GM23248 (cell line): ENCODE results near the gene SLC2A9. TPM values are rescaled to one million over a fixed set of nuclear protein-coding genes. Genes with fewer than 3 reads are reported as not detected.

Experiments
- DNase-seq: peaks from one replicate; pipeline ENCODE4 v3.0.0-alpha.2; 2015
- H2AFZ ChIP-seq: fragments of 200-600 bp; sonication (generic); 2 replicates; pipeline ENCODE4 v1.6.1; 2016; ENCODE audit warnings: antibody characterized with exemption
- H3F3A ChIP-seq: fragments of 200-600 bp; sonication (generic); 2 replicates; pipeline ENCODE4 v1.6.1; 2016; ENCODE audit warnings: mild to moderate bottlenecking, antibody characterized with exemption, mixed run types; ENCODE audit not compliant: insufficient read depth
- H3K27ac ChIP-seq: fragments of 200-600 bp; sonication (generic); 2 replicates; pipeline ENCODE4 v1.5.1; 2016; ENCODE audit warnings: mild to moderate bottlenecking
- H3K27me3 ChIP-seq: fragments of 200-600 bp; sonication (generic); replicated peaks from 2 replicates; pipeline ENCODE4 v1.6.1; 2016; ENCODE audit warnings: mild to moderate bottlenecking; ENCODE audit not compliant: insufficient read depth
- H3K36me3 ChIP-seq: fragments of 200-600 bp; sonication (generic); 2 replicates; pipeline ENCODE4 v1.6.1; 2016; ENCODE audit warnings: low read depth, mild to moderate bottlenecking
- H3K4me1 ChIP-seq: fragments of 200-600 bp; sonication (generic); 2 replicates; pipeline ENCODE4 v1.6.1; 2016; ENCODE audit warnings: mild to moderate bottlenecking; ENCODE audit not compliant: insufficient read depth
- H3K4me2 ChIP-seq: fragments of 200-600 bp; sonication (generic); one replicate; pipeline ENCODE4 v1.6.1; 2016; ENCODE audit warnings: mild to moderate bottlenecking; ENCODE audit not compliant: unreplicated experiment
- H3K4me3 ChIP-seq: fragments of 200-600 bp; sonication (generic); 2 replicates; pipeline ENCODE4 v1.5.1; 2016; ENCODE audit warnings: mild to moderate bottlenecking
- H3K79me2 ChIP-seq: fragments of 200-600 bp; sonication (generic); 2 replicates; pipeline ENCODE4 v1.6.1; 2016; ENCODE audit warnings: mild to moderate bottlenecking; ENCODE audit not compliant: insufficient read depth
- H3K9ac ChIP-seq: fragments of 200-600 bp; sonication (generic); 2 replicates; pipeline ENCODE4 v1.6.1; 2016; ENCODE audit warnings: mild to moderate bottlenecking
- H3K9me2 ChIP-seq: fragments of 200-600 bp; sonication (generic); 2 replicates; pipeline ENCODE4 v1.6.1; 2016; ENCODE audit warnings: mixed run types, mild to moderate bottlenecking, moderate library complexity; ENCODE audit not compliant: insufficient read depth
- H3K9me3 ChIP-seq: fragments of 200-600 bp; sonication (generic); one replicate; pipeline ENCODE4 v1.6.1; 2017; ENCODE audit warnings: low read depth
- H4K20me1 ChIP-seq: fragments of 200-600 bp; sonication (generic); 2 replicates; pipeline ENCODE4 v1.6.0; 2016; ENCODE audit not compliant: insufficient read depth
- EZH2 ChIP-seq: fragments of 200-600 bp; sonication (generic); IDR thresholded peaks from 2 replicates; pipeline ENCODE4 v1.6.1; 2018; ENCODE audit warnings: antibody characterized with exemption, mild to moderate bottlenecking; ENCODE audit not compliant: insufficient read depth, poor library complexity, severe bottlenecking
- EZH2phosphoT487 ChIP-seq: fragments of 200-600 bp; sonication (generic); IDR thresholded peaks from 2 replicates; pipeline ENCODE4 v1.6.1; 2018; ENCODE audit warnings: antibody characterized with exemption, moderate library complexity, mild to moderate bottlenecking, low read depth; ENCODE audit not compliant: insufficient read depth
- WGBS, 2 experiments: methylation state at CpG; one replicate each; pipeline ENCODE4 v1.1.6; 2015 to 2017; ENCODE audit warnings: low lambda C conversion rate in 2 of 2, low coverage in 1 of 2; ENCODE audit errors: missing lambda C conversion rate in 2 of 2; 5-methylcytosine and 5-hydroxymethylcytosine counted together
- in situ Hi-C: fragments of 300-500 bp; cut with MboI; formaldehyde crosslinking; loops from 2 replicates; pipeline ENCODE4 v1.15.0; 2020
- polyA plus RNA-seq: library from polyadenylated mRNA; unstranded; fragments of >200 nt; fragmentation: Nextera tagmentation; extraction: Ambion mirVana; gene quantifications from 2 replicates; pipeline ENCODE4 v1.2.1, GENCODE V29; 2016
- total RNA-seq: library from RNA; depleted of rRNA; stranded (reverse); fragments of >200 nt; shearing (Covaris generic); gene quantifications from 2 replicates; pipeline ENCODE4 v1.2.3, GENCODE V29; 2014

Gene SLC2A9
- total and polyA plus RNA-seq, 2 experiments from 2014 or later, result 2.8 to 3.5 TPM

DNA sequence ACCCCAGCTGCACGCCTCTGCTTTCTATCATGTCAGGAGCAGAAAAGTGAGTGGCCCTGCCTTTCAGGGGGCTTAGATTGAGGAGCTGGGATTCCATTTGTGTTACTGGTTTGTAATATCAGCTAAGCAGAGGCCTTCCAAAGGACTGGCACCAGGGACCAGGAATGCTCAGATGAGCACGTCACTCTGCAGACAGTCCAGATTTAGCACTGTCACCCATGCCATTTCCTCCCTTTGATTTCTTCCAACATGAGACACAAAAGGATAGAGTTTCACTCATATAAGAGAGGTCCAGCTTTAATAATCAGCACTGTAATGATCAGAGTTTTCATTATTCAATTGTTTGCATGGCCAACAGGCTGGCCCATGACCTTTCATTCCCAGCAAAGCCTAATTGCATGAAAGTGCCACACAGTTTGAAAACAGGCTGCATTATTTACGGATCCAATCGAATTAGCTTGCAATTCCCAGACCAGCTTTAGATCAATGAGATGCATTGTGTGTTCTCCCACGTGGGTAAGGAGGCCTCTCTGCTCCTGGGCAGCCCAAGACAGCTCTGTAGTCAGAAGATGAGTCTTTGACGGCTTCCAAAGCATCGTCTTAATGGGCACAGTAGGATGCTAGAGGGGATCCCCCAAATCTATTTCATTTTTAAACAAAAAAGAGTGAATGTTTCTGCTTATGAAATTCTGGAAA is 9.8 kb upstream of the SLC2A9 start:
- no peak overlapping the region for H3K27ac ChIP-seq
- H2AFZ ChIP-seq, result no peak overlapping the region
- H3K4me3 ChIP-seq, result no peak overlapping the region
- no peaks in the 10 kb centered on the region for H3K36me3 ChIP-seq
- H3K9me2 ChIP-seq, result no peaks in the 10 kb centered on the region
- no peaks in the 10 kb centered on the region for H3K9me3 ChIP-seq
- H3K79me2 ChIP-seq, result no peaks in the 10 kb centered on the region
- H3K4me2 ChIP-seq, result no peak overlapping the region
- H3K9ac ChIP-seq, result no peak overlapping the region
- peaks cover 26% of the 10 kb centered on the region; the same call in 1 of the 2 replicates for H3F3A ChIP-seq
- no peaks in the 10 kb centered on the region for H3K27me3 ChIP-seq
- no peak for TF ChIP-seq EZH2phosphoT487
- H4K20me1 ChIP-seq, result no peaks in the 10 kb centered on the region
- no peak for DNase-seq
- peaks cover 26% of the 10 kb centered on the region for H3K4me1 ChIP-seq
- WGBS, 2 experiments, result 80 to 82% methylated on average over 7 of the region's 7 CpGs
- in situ Hi-C loops, result no loop called here

DNA sequence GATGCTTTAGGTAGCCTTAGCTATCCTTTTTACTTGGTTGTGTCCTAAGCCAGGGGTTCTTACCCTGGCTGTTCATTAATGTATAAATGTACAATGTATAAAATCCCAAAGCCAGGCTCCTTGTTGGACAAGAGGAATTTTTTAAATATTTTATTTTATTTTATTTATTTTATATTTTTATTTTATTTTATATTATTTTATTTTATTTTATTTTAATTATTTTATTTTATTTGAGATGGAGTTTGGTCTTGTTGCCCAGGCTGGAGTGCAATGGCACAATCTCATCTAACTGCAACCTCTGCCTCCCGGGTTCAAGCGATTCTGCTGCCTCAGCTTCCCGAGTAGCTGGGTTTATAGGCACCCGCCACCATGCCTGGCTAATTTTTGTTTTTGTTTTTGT is 8.1 kb upstream of the SLC2A9 start:
- H3K9ac ChIP-seq, result no peak overlapping the region
- H4K20me1 ChIP-seq, result no peaks in the 10 kb centered on the region
- no peaks in the 10 kb centered on the region for H3K9me3 ChIP-seq
- peaks cover 23% of the 10 kb centered on the region; the same call in 1 of the 2 replicates for H3F3A ChIP-seq
- H2AFZ ChIP-seq, result no peak overlapping the region
- no peaks in the 10 kb centered on the region for H3K9me2 ChIP-seq
- H3K27me3 ChIP-seq, result no peaks in the 10 kb centered on the region
- peak overlapping the region; percentile 24 for H3K4me2 ChIP-seq
- peaks cover 26% of the 10 kb centered on the region for H3K4me1 ChIP-seq
- no peak overlapping the region for H3K4me3 ChIP-seq
- H3K79me2 ChIP-seq, result no peaks in the 10 kb centered on the region
- in situ Hi-C loops, result no loop called here
- no peak overlapping the region for H3K27ac ChIP-seq
- TF ChIP-seq EZH2phosphoT487 (no peak), EZH2 (no peak)
- WGBS, 2 experiments, result 95 to 98% methylated on average over 4 of the region's 4 CpGs
- no peak for DNase-seq
- H3K36me3 ChIP-seq, result no peaks in the 10 kb centered on the region

DNA sequence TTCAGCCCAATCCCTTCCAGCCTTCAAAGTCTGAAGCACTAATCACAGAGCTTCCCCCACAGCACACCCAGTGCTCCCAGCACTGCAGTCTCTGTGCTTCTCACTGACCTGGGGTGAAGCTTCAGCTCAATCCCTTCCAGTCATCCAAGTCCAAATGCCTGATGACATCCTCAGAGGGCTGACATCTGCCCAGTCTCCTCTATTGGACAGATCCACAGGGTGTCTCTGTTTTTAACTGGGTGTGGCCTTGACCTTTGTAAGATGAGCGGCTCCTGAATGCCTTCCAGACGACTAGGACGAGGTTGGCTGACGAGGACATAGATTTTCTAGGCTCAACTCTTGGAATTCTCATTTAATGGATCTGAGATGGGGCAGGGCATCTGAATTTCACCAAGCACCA is 7.6 kb upstream of the SLC2A9 start:
- H3K36me3 ChIP-seq, result no peaks in the 10 kb centered on the region
- no peaks in the 10 kb centered on the region for H3K9me2 ChIP-seq
- no peaks in the 10 kb centered on the region for H3K79me2 ChIP-seq
- H3K9ac ChIP-seq, result no peak overlapping the region
- peaks cover 25% of the 10 kb centered on the region for H3K4me1 ChIP-seq
- no peaks in the 10 kb centered on the region for H4K20me1 ChIP-seq
- TF ChIP-seq EZH2 (no peak), EZH2phosphoT487 (no peak)
- no peaks in the 10 kb centered on the region for H3K27me3 ChIP-seq
- DNase-seq, result peak; percentile 41
- H3K27ac ChIP-seq, result no peak overlapping the region
- no peaks in the 10 kb centered on the region for H3K9me3 ChIP-seq
- no peak overlapping the region for H2AFZ ChIP-seq
- peaks cover 18% of the 10 kb centered on the region; the same call in 1 of the 2 replicates for H3F3A ChIP-seq
- in situ Hi-C loops, result no loop called here
- no peak overlapping the region for H3K4me3 ChIP-seq
- 17 to 20% methylated on average over 4 of the region's 4 CpGs for WGBS, 2 experiments
- peak overlapping the region; percentile 24 for H3K4me2 ChIP-seq

DNA sequence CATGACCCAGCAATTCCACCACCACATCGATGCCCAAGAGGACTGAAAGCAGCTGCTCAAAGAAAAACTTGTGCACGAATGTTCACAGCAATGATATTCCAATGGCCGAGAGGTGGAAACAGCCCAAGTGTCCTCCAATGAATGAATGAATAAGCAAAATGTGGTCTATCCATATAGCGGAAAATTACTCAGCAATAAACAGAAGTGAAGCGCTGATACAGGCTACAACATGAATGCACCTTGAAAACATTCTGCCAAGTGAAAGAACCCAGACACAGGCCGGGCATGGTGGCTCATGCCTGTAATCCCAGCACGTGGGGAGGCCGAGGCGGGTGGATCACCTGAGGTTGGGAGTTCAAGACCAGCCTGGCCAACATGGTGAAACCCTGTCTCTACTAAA is 5.2 kb upstream of the SLC2A9 start:
- Histone ChIP-seq H3F3A (no peaks in the 10 kb centered on the region), H3K9ac (no peak overlapping the region), H3K4me2 (no peak overlapping the region), H3K27me3 (no peaks in the 10 kb centered on the region), H3K9me3 (no peaks in the 10 kb centered on the region), H4K20me1 (no peaks in the 10 kb centered on the region), H3K4me1 (0 out of 2 replicates have a peak, but pooled peaks cover 8% of the 10 kb centered on the region), H3K27ac (no peak overlapping the region), H3K4me3 (no peak overlapping the region), H2AFZ (no peak overlapping the region), H3K79me2 (no peaks in the 10 kb centered on the region), H3K9me2 (no peaks in the 10 kb centered on the region), H3K36me3 (no peaks in the 10 kb centered on the region)
- DNase-seq, result no peak
- WGBS, 2 experiments, result 86 to 89% methylated on average over 9 of the region's 9 CpGs
- in situ Hi-C loops, result no loop called here
- TF ChIP-seq EZH2 (no peak), EZH2phosphoT487 (no peak)

DNA sequence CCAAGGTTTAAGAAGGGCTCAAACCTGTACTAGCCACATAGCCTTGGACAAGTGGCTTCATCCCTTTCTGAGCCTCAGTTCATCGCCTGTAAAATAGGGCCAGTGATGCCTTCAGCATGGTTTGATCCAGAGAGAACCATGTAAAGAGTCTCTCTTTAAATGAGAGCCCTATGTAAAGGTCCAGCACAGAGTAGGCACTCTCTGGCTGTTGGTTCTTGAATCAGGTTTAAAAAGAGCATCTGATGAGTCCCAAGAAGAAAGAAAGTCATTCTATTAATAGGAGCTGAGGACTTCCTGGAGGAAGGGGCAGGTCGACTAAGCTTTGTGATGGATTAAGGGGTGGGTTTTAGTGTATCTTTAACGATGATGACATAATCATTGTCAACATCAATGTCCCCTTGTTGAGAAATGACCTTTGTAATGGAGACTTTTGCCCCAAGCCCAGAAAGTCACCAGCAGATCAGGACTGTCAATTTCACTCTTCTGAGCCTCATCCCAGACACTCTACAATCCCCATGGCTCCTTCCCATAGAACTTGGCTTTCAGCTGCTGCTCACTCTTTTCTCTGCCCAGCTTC is 4.0 kb upstream of the SLC2A9 start:
- Histone ChIP-seq H3K9me3 (no peaks in the 10 kb centered on the region), H3K4me3 (no peak overlapping the region), H2AFZ (no peak overlapping the region), H3K9ac (no peak overlapping the region), H3K9me2 (no peaks in the 10 kb centered on the region), H3K27me3 (no peaks in the 10 kb centered on the region), H3K36me3 (no peaks in the 10 kb centered on the region), H3K79me2 (no peaks in the 10 kb centered on the region), H3F3A (no peaks in the 10 kb centered on the region), H3K4me2 (no peak overlapping the region), H4K20me1 (no peaks in the 10 kb centered on the region), H3K4me1 (0 out of 2 replicates have a peak, but pooled peaks cover 13% of the 10 kb centered on the region), H3K27ac (no peak overlapping the region)
- no peak for DNase-seq
- 74 to 78% methylated on average over 3 of the region's 3 CpGs for WGBS, 2 experiments
- no peak for TF ChIP-seq EZH2
- TF ChIP-seq EZH2phosphoT487, result no peak
- in situ Hi-C loops, result no loop called here
